ENCODE data around the gene GRM7.

The GRM7 gene

GRCh38 chr3:7070461-7070860, 209.5 kb downstream of the GRM7 start:
- Histone ChIP-seq H3K9me3 (replicated peaks; ENCODE audit: low read length) (peaks cover 7% of the 10 kb centered on the region), H3K4me1 (ENCODE audit: control insufficient read depth, insufficient read depth, low read length) (no peaks in the 10 kb centered on the region), H3K4me3 (ENCODE audit: low read length) (no peak overlapping the region), H3K36me3 (ENCODE audit: insufficient read depth, low read length) (no peaks in the 10 kb centered on the region), H3K4me2 (ENCODE audit: low read length) (no peak overlapping the region), H3K9ac (ENCODE audit: low read depth, low read length) (no peak overlapping the region), H3K27me3 (ENCODE audit: control insufficient read depth, insufficient read depth, low read length) (no peaks in the 10 kb centered on the region)

- Histone ChIP-seq H3K36me3 (ENCODE audit: insufficient read depth, low read length) (no peaks in the 10 kb centered on the region), H3K27me3 (ENCODE audit: control insufficient read depth, insufficient read depth, low read length) (no peaks in the 10 kb centered on the region), H3K9me3 (replicated peaks; ENCODE audit: low read length) (peaks cover 5% of the 10 kb centered on the region), H3K4me1 (ENCODE audit: control insufficient read depth, insufficient read depth, low read length) (no peaks in the 10 kb centered on the region), H3K4me2 (ENCODE audit: low read length) (no peak overlapping the region), H3K9ac (ENCODE audit: low read depth, low read length) (no peak overlapping the region), H3K4me3 (ENCODE audit: low read length) (no peak overlapping the region)
Observed at GRCh38 chr3:7074217-7074616, 213.3 kb downstream of the GRM7 start.

- H3K9me3 ChIP-seq (replicated peaks; ENCODE audit: low read length): peaks cover 5% of the 10 kb centered on the region
- H3K4me1 ChIP-seq (ENCODE audit: control insufficient read depth, insufficient read depth, low read length): no peaks in the 10 kb centered on the region
- no peak overlapping the region for H3K4me3 ChIP-seq (ENCODE audit: low read length)
- no peaks in the 10 kb centered on the region for H3K27me3 ChIP-seq (ENCODE audit: control insufficient read depth, insufficient read depth, low read length)
- H3K9ac ChIP-seq (ENCODE audit: low read depth, low read length): no peak overlapping the region
- H3K4me2 ChIP-seq (ENCODE audit: low read length): no peak overlapping the region
- H3K36me3 ChIP-seq (ENCODE audit: insufficient read depth, low read length): no peaks in the 10 kb centered on the region
Observed at GRCh38 chr3:7075117-7075516, 214.2 kb downstream of the GRM7 start.

GRCh38 chr3:7075901-7076300, 215.0 kb downstream of the GRM7 start:
- Histone ChIP-seq H3K4me3 (ENCODE audit: low read length) (no peak overlapping the region), H3K9me3 (replicated peaks; ENCODE audit: low read length) (peaks cover 5% of the 10 kb centered on the region), H3K4me1 (ENCODE audit: control insufficient read depth, insufficient read depth, low read length) (no peaks in the 10 kb centered on the region), H3K9ac (ENCODE audit: low read depth, low read length) (no peak overlapping the region), H3K36me3 (ENCODE audit: insufficient read depth, low read length) (no peaks in the 10 kb centered on the region), H3K4me2 (ENCODE audit: low read length) (no peak overlapping the region), H3K27me3 (ENCODE audit: control insufficient read depth, insufficient read depth, low read length) (no peaks in the 10 kb centered on the region)

GRCh38 chr3:7082244-7082643, 221.3 kb downstream of the GRM7 start:
- Histone ChIP-seq H3K9ac (ENCODE audit: low read depth, low read length) (no peak overlapping the region), H3K4me2 (ENCODE audit: low read length) (no peak overlapping the region), H3K27me3 (ENCODE audit: control insufficient read depth, insufficient read depth, low read length) (no peaks in the 10 kb centered on the region), H3K4me1 (ENCODE audit: control insufficient read depth, insufficient read depth, low read length) (no peaks in the 10 kb centered on the region), H3K4me3 (ENCODE audit: low read length) (no peak overlapping the region), H3K36me3 (ENCODE audit: insufficient read depth, low read length) (no peaks in the 10 kb centered on the region), H3K9me3 (replicated peaks; ENCODE audit: low read length) (peaks cover 5% of the 10 kb centered on the region)

- Histone ChIP-seq H3K4me2 (ENCODE audit: low read length) (no peak overlapping the region), H3K9ac (ENCODE audit: low read depth, low read length) (no peak overlapping the region), H3K27me3 (ENCODE audit: control insufficient read depth, insufficient read depth, low read length) (no peaks in the 10 kb centered on the region), H3K4me3 (ENCODE audit: low read length) (no peak overlapping the region), H3K9me3 (replicated peaks; ENCODE audit: low read length) (peaks cover 3% of the 10 kb centered on the region), H3K36me3 (ENCODE audit: insufficient read depth, low read length) (no peaks in the 10 kb centered on the region), H3K4me1 (ENCODE audit: control insufficient read depth, insufficient read depth, low read length) (no peaks in the 10 kb centered on the region)
Observed at GRCh38 chr3:7086417-7086816, 225.5 kb downstream of the GRM7 start.

- Histone ChIP-seq H3K4me1 (ENCODE audit: control insufficient read depth, insufficient read depth, low read length) (no peaks in the 10 kb centered on the region), H3K36me3 (ENCODE audit: insufficient read depth, low read length) (no peaks in the 10 kb centered on the region)
Observed at GRCh38 chr3:7095116-7095515, 234.2 kb downstream of the GRM7 start.

GRCh38 chr3:7100136-7100535, 239.2 kb downstream of the GRM7 start:
- Histone ChIP-seq H3K4me2 (ENCODE audit: low read length) (no peak overlapping the region), H3K4me1 (ENCODE audit: control insufficient read depth, insufficient read depth, low read length) (no peaks in the 10 kb centered on the region), H3K4me3 (ENCODE audit: low read length) (no peak overlapping the region), H3K9ac (ENCODE audit: low read depth, low read length) (no peak overlapping the region), H3K36me3 (ENCODE audit: insufficient read depth, low read length) (no peaks in the 10 kb centered on the region), H3K9me3 (replicated peaks; ENCODE audit: low read length) (peaks cover 6% of the 10 kb centered on the region), H3K27me3 (ENCODE audit: control insufficient read depth, insufficient read depth, low read length) (no peaks in the 10 kb centered on the region)

More at GRCh38 chr3:7095116-7095515, 234.2 kb downstream of the GRM7 start:
- H3K27me3 ChIP-seq (ENCODE audit: control insufficient read depth, insufficient read depth, low read length): no peaks in the 10 kb centered on the region
- H3K9me3 ChIP-seq (replicated peaks; ENCODE audit: low read length): peaks cover 6% of the 10 kb centered on the region
- no peak overlapping the region for H3K4me3 ChIP-seq (ENCODE audit: low read length)
- H3K4me2 ChIP-seq (ENCODE audit: low read length): no peak overlapping the region
- no peak overlapping the region for H3K9ac ChIP-seq (ENCODE audit: low read depth, low read length)

GRCh38 chr3:7106635-7107034, 245.7 kb downstream of the GRM7 start:
- peaks cover 4% of the 10 kb centered on the region for H3K9me3 ChIP-seq (replicated peaks; ENCODE audit: low read length)
- no peaks in the 10 kb centered on the region for H3K4me1 ChIP-seq (ENCODE audit: control insufficient read depth, insufficient read depth, low read length)
- H3K27me3 ChIP-seq (ENCODE audit: control insufficient read depth, insufficient read depth, low read length): no peaks in the 10 kb centered on the region
- H3K9ac ChIP-seq (ENCODE audit: low read depth, low read length): no peak overlapping the region
- no peak overlapping the region for H3K4me3 ChIP-seq (ENCODE audit: low read length)
- no peak overlapping the region for H3K4me2 ChIP-seq (ENCODE audit: low read length)
- no peaks in the 10 kb centered on the region for H3K36me3 ChIP-seq (ENCODE audit: insufficient read depth, low read length)

GRCh38 chr3:7112523-7113056, 251.7 kb downstream of the GRM7 start:
- Histone ChIP-seq H3K4me2 (ENCODE audit: low read length) (no peak overlapping the region), H3K9me3 (replicated peaks; ENCODE audit: low read length) (no peaks in the 10 kb centered on the region)

GRCh38 chr3:7144697-7145308, 283.9 kb downstream of the GRM7 start:
- Histone ChIP-seq H3K4me2 (ENCODE audit: low read length) (no peak overlapping the region), H3K4me3 (ENCODE audit: low read length) (no peak overlapping the region)

More at GRCh38 chr3:7112523-7113056, 251.7 kb downstream of the GRM7 start:
- Histone ChIP-seq H3K9ac (ENCODE audit: low read depth, low read length) (no peak overlapping the region), H3K4me3 (ENCODE audit: low read length) (no peak overlapping the region), H3K36me3 (ENCODE audit: insufficient read depth, low read length) (no peaks in the 10 kb centered on the region), H3K4me1 (ENCODE audit: control insufficient read depth, insufficient read depth, low read length) (no peaks in the 10 kb centered on the region), H3K27me3 (ENCODE audit: control insufficient read depth, insufficient read depth, low read length) (no peaks in the 10 kb centered on the region)

GRCh38 chr3:7146529-7146928, 285.6 kb downstream of the GRM7 start:
- no peak overlapping the region for H3K4me3 ChIP-seq (ENCODE audit: low read length)
- H3K27me3 ChIP-seq (ENCODE audit: control insufficient read depth, insufficient read depth, low read length): no peaks in the 10 kb centered on the region
- H3K4me2 ChIP-seq (ENCODE audit: low read length): no peak overlapping the region

More at GRCh38 chr3:7144697-7145308, 283.9 kb downstream of the GRM7 start:
- Histone ChIP-seq H3K4me1 (ENCODE audit: control insufficient read depth, insufficient read depth, low read length) (no peaks in the 10 kb centered on the region), H3K36me3 (ENCODE audit: insufficient read depth, low read length) (no peaks in the 10 kb centered on the region), H3K27me3 (ENCODE audit: control insufficient read depth, insufficient read depth, low read length) (no peaks in the 10 kb centered on the region), H3K9me3 (replicated peaks; ENCODE audit: low read length) (peaks cover 4% of the 10 kb centered on the region), H3K9ac (ENCODE audit: low read depth, low read length) (no peak overlapping the region)

More at GRCh38 chr3:7146529-7146928, 285.6 kb downstream of the GRM7 start:
- Histone ChIP-seq H3K9me3 (replicated peaks; ENCODE audit: low read length) (peaks cover 4% of the 10 kb centered on the region), H3K9ac (ENCODE audit: low read depth, low read length) (no peak overlapping the region), H3K36me3 (ENCODE audit: insufficient read depth, low read length) (no peaks in the 10 kb centered on the region), H3K4me1 (ENCODE audit: control insufficient read depth, insufficient read depth, low read length) (no peaks in the 10 kb centered on the region)
